ENCODE data around the gene CPEB1.

The CPEB1 gene

DNA sequence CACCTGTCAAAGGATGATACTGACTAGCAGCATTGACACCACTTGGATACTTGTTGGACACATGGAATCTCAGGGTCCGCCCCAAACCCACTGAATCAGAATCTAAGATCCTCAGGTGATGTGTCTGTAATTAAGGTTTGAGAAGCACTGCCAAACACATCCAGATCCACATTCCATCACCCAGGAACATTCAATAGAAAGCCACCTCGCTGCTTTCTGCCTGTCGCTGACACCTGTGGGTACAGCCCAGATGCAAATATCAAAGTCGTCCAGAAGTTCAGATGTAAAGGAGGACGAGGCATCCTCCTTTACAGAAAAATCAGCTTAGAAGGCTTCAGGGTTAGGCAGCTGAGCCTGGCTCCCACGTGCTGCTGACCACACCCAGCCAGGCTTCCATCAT, 101.7 kb downstream of the CPEB1 start:
- TF ChIP-seq, protein P1, sequence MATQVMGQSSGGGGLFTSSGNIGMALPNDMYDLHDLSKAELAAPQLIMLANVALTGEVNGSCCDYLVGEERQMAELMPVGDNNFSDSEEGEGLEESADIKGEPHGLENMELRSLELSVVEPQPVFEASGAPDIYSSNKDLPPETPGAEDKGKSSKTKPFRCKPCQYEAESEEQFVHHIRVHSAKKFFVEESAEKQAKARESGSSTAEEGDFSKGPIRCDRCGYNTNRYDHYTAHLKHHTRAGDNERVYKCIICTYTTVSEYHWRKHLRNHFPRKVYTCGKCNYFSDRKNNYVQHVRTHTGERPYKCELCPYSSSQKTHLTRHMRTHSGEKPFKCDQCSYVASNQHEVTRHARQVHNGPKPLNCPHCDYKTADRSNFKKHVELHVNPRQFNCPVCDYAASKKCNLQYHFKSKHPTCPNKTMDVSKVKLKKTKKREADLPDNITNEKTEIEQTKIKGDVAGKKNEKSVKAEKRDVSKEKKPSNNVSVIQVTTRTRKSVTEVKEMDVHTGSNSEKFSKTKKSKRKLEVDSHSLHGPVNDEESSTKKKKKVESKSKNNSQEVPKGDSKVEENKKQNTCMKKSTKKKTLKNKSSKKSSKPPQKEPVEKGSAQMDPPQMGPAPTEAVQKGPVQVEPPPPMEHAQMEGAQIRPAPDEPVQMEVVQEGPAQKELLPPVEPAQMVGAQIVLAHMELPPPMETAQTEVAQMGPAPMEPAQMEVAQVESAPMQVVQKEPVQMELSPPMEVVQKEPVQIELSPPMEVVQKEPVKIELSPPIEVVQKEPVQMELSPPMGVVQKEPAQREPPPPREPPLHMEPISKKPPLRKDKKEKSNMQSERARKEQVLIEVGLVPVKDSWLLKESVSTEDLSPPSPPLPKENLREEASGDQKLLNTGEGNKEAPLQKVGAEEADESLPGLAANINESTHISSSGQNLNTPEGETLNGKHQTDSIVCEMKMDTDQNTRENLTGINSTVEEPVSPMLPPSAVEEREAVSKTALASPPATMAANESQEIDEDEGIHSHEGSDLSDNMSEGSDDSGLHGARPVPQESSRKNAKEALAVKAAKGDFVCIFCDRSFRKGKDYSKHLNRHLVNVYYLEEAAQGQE (IDR thresholded peaks at IDR 0.05; ENCODE audit: insufficient replicate concordance, low read depth), result no peak
- no peak for TF ChIP-seq SPI1 (IDR thresholded peaks at IDR 0.05; ENCODE audit: borderline replicate concordance, low read depth)
- TF ChIP-seq GABPA (IDR thresholded peaks at IDR 0.05; ENCODE audit: low read depth), result no peak
- TF ChIP-seq, protein P2, sequence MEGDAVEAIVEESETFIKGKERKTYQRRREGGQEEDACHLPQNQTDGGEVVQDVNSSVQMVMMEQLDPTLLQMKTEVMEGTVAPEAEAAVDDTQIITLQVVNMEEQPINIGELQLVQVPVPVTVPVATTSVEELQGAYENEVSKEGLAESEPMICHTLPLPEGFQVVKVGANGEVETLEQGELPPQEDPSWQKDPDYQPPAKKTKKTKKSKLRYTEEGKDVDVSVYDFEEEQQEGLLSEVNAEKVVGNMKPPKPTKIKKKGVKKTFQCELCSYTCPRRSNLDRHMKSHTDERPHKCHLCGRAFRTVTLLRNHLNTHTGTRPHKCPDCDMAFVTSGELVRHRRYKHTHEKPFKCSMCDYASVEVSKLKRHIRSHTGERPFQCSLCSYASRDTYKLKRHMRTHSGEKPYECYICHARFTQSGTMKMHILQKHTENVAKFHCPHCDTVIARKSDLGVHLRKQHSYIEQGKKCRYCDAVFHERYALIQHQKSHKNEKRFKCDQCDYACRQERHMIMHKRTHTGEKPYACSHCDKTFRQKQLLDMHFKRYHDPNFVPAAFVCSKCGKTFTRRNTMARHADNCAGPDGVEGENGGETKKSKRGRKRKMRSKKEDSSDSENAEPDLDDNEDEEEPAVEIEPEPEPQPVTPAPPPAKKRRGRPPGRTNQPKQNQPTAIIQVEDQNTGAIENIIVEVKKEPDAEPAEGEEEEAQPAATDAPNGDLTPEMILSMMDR (IDR thresholded peaks at IDR 0.05; ENCODE audit: insufficient read depth, low read length), result no peak
- TF ChIP-seq POLR2AphosphoS5 (IDR thresholded peaks at IDR 0.05; ENCODE audit: low read depth), result no peak
- Histone ChIP-seq H3K27ac (replicated peaks) (no peak overlapping the region), H3K4me3 (replicated peaks; ENCODE audit: insufficient read depth, low read length) (no peak overlapping the region), H3K27me3 (ENCODE audit: insufficient read depth, poor library complexity, severe bottlenecking) (peaks cover 2% of the 10 kb centered on the region)
- DNase-seq (ENCODE audit: low read depth in 1 of 2, low spot score in 1 of 2), result no peak

DNA sequence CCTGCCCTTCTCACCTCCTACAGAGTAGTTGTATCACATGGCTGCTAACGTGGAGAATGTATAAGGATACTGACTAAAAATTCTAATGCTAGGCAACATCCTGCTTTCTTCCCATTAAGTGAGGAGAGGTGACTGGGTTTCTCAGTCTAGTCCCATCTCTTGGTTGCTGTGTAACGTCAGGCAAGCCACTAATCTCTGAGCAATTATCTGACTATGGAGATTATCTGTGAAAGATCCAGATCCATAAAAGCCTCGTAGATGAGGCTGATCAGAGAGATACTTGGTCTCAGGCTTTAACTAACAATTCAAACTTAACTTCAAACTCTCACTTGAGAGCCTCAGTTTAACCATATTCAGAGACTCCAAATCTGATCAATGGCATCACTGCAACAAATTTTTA, 102.2 kb downstream of the CPEB1 start:
- TF ChIP-seq, protein P2 (IDR thresholded peaks at IDR 0.05; ENCODE audit: insufficient read depth, low read length), result no peak
- no peak for TF ChIP-seq SPI1 (IDR thresholded peaks at IDR 0.05; ENCODE audit: borderline replicate concordance, low read depth)
- no peak for TF ChIP-seq POLR2AphosphoS5 (IDR thresholded peaks at IDR 0.05; ENCODE audit: low read depth)
- TF ChIP-seq, protein P1 (IDR thresholded peaks at IDR 0.05; ENCODE audit: insufficient replicate concordance, low read depth), result no peak
- no peak for TF ChIP-seq GABPA (IDR thresholded peaks at IDR 0.05; ENCODE audit: low read depth)
- peaks cover 2% of the 10 kb centered on the region for H3K27me3 ChIP-seq (ENCODE audit: insufficient read depth, poor library complexity, severe bottlenecking)
- H3K4me3 ChIP-seq (replicated peaks; ENCODE audit: insufficient read depth, low read length), result no peak overlapping the region
- no peak overlapping the region for H3K27ac ChIP-seq (replicated peaks)
- DNase-seq (ENCODE audit: low read depth in 1 of 2, low spot score in 1 of 2), result no peak

DNA sequence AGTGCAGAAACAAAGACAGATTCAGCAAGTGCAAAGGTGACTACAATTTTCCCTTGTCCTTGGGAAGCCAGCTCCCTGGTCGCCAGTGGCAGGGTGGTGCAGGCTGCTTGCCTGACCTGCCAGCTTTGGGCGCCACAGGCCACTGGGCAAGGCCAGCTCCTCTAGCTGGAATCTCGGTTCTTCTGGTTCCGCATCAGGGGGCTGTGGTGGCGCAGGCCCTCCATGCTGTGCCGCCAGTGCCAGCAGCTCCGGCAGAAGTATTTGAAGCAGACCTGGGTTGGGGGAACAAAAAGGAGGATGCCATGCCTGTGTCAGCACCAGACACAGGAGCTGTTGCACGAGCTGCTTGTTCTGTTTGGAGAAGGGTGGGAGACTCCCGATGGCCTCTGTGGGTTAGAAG, 102.7 kb downstream of the CPEB1 start:
- Histone ChIP-seq H3K27ac (replicated peaks) (no peak overlapping the region), H3K4me3 (replicated peaks; ENCODE audit: insufficient read depth, low read length) (no peak overlapping the region), H3K27me3 (ENCODE audit: insufficient read depth, poor library complexity, severe bottlenecking) (peaks cover 2% of the 10 kb centered on the region)
- DNase-seq (ENCODE audit: low read depth in 1 of 2, low spot score in 1 of 2), result no peak
- TF ChIP-seq, protein P1 (IDR thresholded peaks at IDR 0.05; ENCODE audit: insufficient replicate concordance, low read depth), result no peak
- no peak for TF ChIP-seq POLR2AphosphoS5 (IDR thresholded peaks at IDR 0.05; ENCODE audit: low read depth)
- TF ChIP-seq, protein P2 (IDR thresholded peaks at IDR 0.05; ENCODE audit: insufficient read depth, low read length), result no peak

Data from HL-60 (cell line).